Measurements from ENCODE around the gene DCHS1.

The DCHS1 gene

DNA sequence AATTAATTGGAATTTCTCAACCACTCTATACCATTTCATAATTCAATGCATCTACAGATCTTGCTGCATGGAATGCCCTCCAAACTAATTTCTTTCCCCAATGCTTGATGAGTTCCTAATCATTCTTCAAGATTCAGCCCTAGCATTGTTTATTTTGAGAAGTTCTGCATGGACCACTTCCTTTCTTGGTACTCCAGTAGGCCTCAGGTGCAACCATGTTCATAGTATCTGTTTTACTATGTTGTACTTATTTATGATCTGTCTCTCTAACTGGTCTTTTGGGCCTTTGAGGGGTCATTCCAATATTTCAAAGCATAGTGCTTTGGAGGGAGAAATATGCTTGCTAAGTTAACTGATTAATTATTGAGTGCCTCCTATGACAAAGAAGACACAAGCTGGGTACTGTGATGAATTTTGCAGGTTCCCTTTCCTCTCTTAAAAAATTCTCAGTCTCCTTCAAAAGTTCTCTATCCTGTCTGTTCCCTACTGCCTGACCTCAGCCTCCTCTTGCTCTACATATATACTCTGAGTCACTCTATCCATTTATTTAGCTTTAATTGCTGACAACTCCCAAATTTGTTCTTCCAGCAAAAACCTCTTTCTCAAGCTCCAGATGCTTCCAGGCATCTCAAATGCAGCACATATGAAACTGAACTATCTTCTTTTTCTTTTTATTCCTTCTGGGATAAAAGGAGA lies 18.1 kb upstream of the DCHS1 start:
- Histone ChIP-seq H3K36me3 (ENCODE audit: control insufficient read depth in 1 of 2, insufficient read depth in 2 of 2, low read length in 2 of 2) (no peaks in the 10 kb centered on the region), H3K27ac (ENCODE audit: low read depth, low read length) (no peak overlapping the region), H3K4me1 (ENCODE audit: control insufficient read depth in 1 of 2, insufficient read depth in 2 of 2, low read length in 2 of 2) (peaks cover 0 to 3% of the 10 kb centered on the region in 2 donors), H3K9me3 (ENCODE audit: control insufficient read depth in 1 of 2, low read length in 2 of 2) (no peaks in the 10 kb centered on the region), H3K4me3 (ENCODE audit: low read depth in 1 of 2, low read length in 2 of 2) (no peak overlapping the region), H3K9ac (ENCODE audit: low read depth in 1 of 2, low read length in 2 of 2) (no peak overlapping the region), H3K27me3 (ENCODE audit: control insufficient read depth in 1 of 2, insufficient read depth in 2 of 2, low read length in 2 of 2) (no peaks in the 10 kb centered on the region)

DNA sequence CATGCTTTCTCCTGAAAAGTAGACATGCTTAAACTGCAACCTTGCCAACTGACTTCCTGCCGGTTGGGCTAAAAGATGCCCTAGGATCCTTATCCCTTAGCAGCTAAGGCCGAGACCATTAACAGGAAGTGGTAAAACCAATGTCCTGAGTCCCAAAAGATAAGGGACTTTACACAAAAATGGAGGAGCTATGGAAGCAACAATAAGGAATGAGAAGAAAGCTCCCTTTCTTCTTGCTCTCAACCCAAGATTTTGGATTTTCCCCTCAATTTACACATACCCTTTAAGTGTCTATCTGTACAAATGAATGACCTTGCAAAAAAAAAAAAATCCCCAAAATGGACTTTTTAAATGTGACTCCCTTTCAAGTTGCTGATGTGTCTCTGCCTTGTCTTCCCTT lies 16.4 kb upstream of the DCHS1 start:
- Histone ChIP-seq H3K4me3 (ENCODE audit: low read depth in 1 of 2, low read length in 2 of 2) (no peak overlapping the region), H3K27ac (ENCODE audit: low read depth, low read length) (no peak overlapping the region), H3K4me1 (ENCODE audit: control insufficient read depth in 1 of 2, insufficient read depth in 2 of 2, low read length in 2 of 2) (peaks cover 0 to 3% of the 10 kb centered on the region in 2 donors), H3K27me3 (ENCODE audit: control insufficient read depth in 1 of 2, insufficient read depth in 2 of 2, low read length in 2 of 2) (no peaks in the 10 kb centered on the region), H3K9ac (ENCODE audit: low read depth in 1 of 2, low read length in 2 of 2) (no peak overlapping the region), H3K9me3 (ENCODE audit: control insufficient read depth in 1 of 2, low read length in 2 of 2) (no peaks in the 10 kb centered on the region), H3K36me3 (ENCODE audit: control insufficient read depth in 1 of 2, insufficient read depth in 2 of 2, low read length in 2 of 2) (no peaks in the 10 kb centered on the region)

DNA sequence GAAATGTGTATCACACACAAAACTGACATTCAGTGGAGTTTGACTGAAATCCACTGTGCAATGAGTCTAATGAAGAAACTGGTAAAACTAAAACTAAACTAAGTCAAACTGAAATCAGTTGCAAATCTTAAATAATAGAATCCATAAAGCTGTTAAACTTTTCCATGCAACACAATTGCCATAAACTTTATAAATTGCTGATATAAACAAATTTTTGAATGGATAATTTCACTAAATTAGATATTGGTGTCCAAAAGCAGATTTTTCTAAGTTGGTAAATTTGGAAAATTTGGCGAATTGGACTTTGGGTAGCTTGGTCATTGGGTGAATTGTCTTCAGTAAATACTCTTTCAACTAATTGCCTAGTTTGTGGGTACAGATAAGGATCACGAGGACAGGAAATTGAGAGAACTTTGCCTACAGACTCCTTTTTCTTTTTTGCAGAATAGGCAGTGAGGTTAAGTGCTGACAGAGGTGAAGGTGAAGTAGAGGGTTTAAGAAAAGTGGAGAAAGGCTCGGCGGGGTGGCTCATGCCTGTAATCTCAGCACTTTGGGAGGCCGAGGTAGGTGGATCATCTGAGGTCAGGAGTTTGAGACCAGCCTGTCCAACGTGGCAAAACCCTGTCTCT lies 14.7 kb upstream of the DCHS1 start:
- no peak overlapping the region for H3K4me3 ChIP-seq (ENCODE audit: low read depth in 1 of 2, low read length in 2 of 2)
- H3K36me3 ChIP-seq (ENCODE audit: control insufficient read depth in 1 of 2, insufficient read depth in 2 of 2, low read length in 2 of 2), result no peaks in the 10 kb centered on the region
- no peaks in the 10 kb centered on the region for H3K9me3 ChIP-seq (ENCODE audit: control insufficient read depth in 1 of 2, low read length in 2 of 2)
- no peaks in the 10 kb centered on the region for H3K27me3 ChIP-seq (ENCODE audit: control insufficient read depth in 1 of 2, insufficient read depth in 2 of 2, low read length in 2 of 2)
- no peak overlapping the region for H3K27ac ChIP-seq (ENCODE audit: low read depth, low read length)
- H3K4me1 ChIP-seq (ENCODE audit: control insufficient read depth in 1 of 2, insufficient read depth in 2 of 2, low read length in 2 of 2), result peaks cover 0 to 3% of the 10 kb centered on the region in 2 donors
- no peak overlapping the region for H3K9ac ChIP-seq (ENCODE audit: low read depth in 1 of 2, low read length in 2 of 2)

GRCh38 chr11:6667733-6668374 lies 12.2 kb upstream of the DCHS1 start:
- no peak overlapping the region for H3K4me3 ChIP-seq (ENCODE audit: low read depth in 1 of 2, low read length in 2 of 2)
- no peaks in the 10 kb centered on the region for H3K4me1 ChIP-seq (ENCODE audit: control insufficient read depth in 1 of 2, insufficient read depth in 2 of 2, low read length in 2 of 2)
- H3K36me3 ChIP-seq (ENCODE audit: control insufficient read depth in 1 of 2, insufficient read depth in 2 of 2, low read length in 2 of 2), result no peaks in the 10 kb centered on the region
- H3K27me3 ChIP-seq (ENCODE audit: control insufficient read depth in 1 of 2, insufficient read depth in 2 of 2, low read length in 2 of 2), result no peaks in the 10 kb centered on the region
- no peak overlapping the region for H3K27ac ChIP-seq (ENCODE audit: low read depth, low read length)
- H3K9ac ChIP-seq (ENCODE audit: low read depth in 1 of 2, low read length in 2 of 2), result no peak overlapping the region
- no peaks in the 10 kb centered on the region for H3K9me3 ChIP-seq (ENCODE audit: control insufficient read depth in 1 of 2, low read length in 2 of 2)

DNA sequence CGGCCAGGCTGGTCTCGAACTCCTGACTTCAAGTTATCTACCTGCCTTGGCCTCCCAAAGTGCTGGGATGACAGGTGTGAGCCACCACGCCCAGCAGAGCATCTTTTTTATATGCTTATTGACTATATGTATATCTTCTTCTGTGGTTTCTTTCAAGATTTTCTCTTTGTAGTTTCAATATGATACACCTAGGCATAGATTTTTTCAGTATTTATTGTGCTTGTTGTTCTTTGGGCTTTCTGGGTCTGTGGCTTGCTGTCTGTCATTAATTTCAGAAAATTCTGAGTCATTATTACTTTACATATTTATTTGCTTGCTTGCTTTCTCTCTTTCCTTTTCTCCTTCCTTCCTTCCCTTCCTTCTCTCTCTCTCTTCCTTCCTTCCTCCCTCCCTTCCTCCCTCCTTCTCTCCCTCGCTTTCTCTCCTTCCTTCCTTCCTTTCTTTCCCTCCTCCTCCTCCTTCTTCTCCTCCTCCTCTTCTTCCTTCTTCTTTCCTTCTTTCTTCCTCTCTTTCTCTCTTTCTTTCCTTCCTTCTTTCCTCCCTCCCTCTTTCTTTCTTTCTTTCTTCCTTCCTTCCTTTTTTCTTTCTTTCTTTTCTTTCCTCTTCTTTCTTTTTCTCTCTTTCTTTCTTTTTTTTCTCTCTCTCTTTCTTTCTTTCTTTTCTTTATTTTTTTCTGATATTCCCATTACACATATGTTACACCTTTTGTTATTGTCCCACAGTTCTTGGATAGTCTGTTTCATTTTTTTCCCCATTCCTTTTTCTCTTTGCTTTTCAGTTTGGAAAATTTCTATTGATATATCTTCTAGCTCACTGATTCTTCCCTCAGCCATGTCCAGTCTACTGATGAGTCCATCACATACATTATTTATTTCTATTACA lies 10.9 kb upstream of the DCHS1 start:
- Histone ChIP-seq H3K27ac (ENCODE audit: low read depth, low read length) (no peak overlapping the region), H3K27me3 (ENCODE audit: control insufficient read depth in 1 of 2, insufficient read depth in 2 of 2, low read length in 2 of 2) (no peaks in the 10 kb centered on the region), H3K4me3 (ENCODE audit: low read depth in 1 of 2, low read length in 2 of 2) (no peak overlapping the region), H3K9me3 (ENCODE audit: control insufficient read depth in 1 of 2, low read length in 2 of 2) (no peaks in the 10 kb centered on the region), H3K9ac (ENCODE audit: low read depth in 1 of 2, low read length in 2 of 2) (no peak overlapping the region), H3K4me1 (ENCODE audit: control insufficient read depth in 1 of 2, insufficient read depth in 2 of 2, low read length in 2 of 2) (no peaks in the 10 kb centered on the region), H3K36me3 (ENCODE audit: control insufficient read depth in 1 of 2, insufficient read depth in 2 of 2, low read length in 2 of 2) (no peaks in the 10 kb centered on the region)

DNA sequence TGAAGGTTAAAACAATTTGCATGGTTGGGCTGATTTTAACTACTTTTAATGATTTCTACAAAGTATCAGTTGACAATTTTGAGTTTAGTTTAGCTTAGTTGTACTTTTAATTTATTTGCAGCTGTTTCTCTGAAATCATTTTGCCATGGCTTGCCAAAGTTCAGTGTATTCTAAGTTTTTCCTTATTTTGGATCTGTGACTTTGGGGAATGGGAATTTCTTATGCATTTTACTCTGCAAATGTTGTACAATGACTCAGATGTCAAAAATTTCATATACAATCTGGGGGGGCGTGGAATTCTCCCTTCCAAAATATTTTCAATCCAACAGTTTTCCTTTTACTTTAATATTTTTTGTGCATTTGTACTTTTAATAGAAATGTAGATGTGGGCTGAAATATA lies 8.9 kb upstream of the DCHS1 start:
- H3K9ac ChIP-seq (ENCODE audit: low read depth in 1 of 2, low read length in 2 of 2), result no peak overlapping the region
- no peaks in the 10 kb centered on the region for H3K9me3 ChIP-seq (ENCODE audit: control insufficient read depth in 1 of 2, low read length in 2 of 2)
- H3K27ac ChIP-seq (ENCODE audit: low read depth, low read length), result no peak overlapping the region
- H3K4me3 ChIP-seq (ENCODE audit: low read depth in 1 of 2, low read length in 2 of 2), result no peak overlapping the region
- no peaks in the 10 kb centered on the region for H3K27me3 ChIP-seq (ENCODE audit: control insufficient read depth in 1 of 2, insufficient read depth in 2 of 2, low read length in 2 of 2)
- H3K4me1 ChIP-seq (ENCODE audit: control insufficient read depth in 1 of 2, insufficient read depth in 2 of 2, low read length in 2 of 2), result no peaks in the 10 kb centered on the region
- H3K36me3 ChIP-seq (ENCODE audit: control insufficient read depth in 1 of 2, insufficient read depth in 2 of 2, low read length in 2 of 2), result no peaks in the 10 kb centered on the region

- Histone ChIP-seq H3K36me3 (ENCODE audit: control insufficient read depth in 1 of 2, insufficient read depth in 2 of 2, low read length in 2 of 2) (no peaks in the 10 kb centered on the region), H3K4me3 (ENCODE audit: low read depth in 1 of 2, low read length in 2 of 2) (no peak overlapping the region), H3K27me3 (ENCODE audit: control insufficient read depth in 1 of 2, insufficient read depth in 2 of 2, low read length in 2 of 2) (no peaks in the 10 kb centered on the region), H3K9me3 (ENCODE audit: control insufficient read depth in 1 of 2, low read length in 2 of 2) (no peaks in the 10 kb centered on the region), H3K4me1 (ENCODE audit: control insufficient read depth in 1 of 2, insufficient read depth in 2 of 2, low read length in 2 of 2) (no peaks in the 10 kb centered on the region), H3K9ac (ENCODE audit: low read depth in 1 of 2, low read length in 2 of 2) (no peak overlapping the region), H3K27ac (ENCODE audit: low read depth, low read length) (no peak overlapping the region)
Measured at GRCh38 chr11:6663794-6664469, 8.3 kb upstream of the DCHS1 start.

GRCh38 chr11:6660712-6661111 lies 5.1 kb upstream of the DCHS1 start:
- Histone ChIP-seq H3K9ac (ENCODE audit: low read depth in 1 of 2, low read length in 2 of 2) (no peak overlapping the region), H3K27me3 (ENCODE audit: control insufficient read depth in 1 of 2, insufficient read depth in 2 of 2, low read length in 2 of 2) (peaks cover 11 to 19% of the 10 kb centered on the region in 2 donors), H3K27ac (ENCODE audit: low read depth, low read length) (no peak overlapping the region), H3K9me3 (ENCODE audit: control insufficient read depth in 1 of 2, low read length in 2 of 2) (no peaks in the 10 kb centered on the region), H3K36me3 (ENCODE audit: control insufficient read depth in 1 of 2, insufficient read depth in 2 of 2, low read length in 2 of 2) (no peaks in the 10 kb centered on the region), H3K4me3 (ENCODE audit: low read depth in 1 of 2, low read length in 2 of 2) (no peak overlapping the region), H3K4me1 (ENCODE audit: control insufficient read depth in 1 of 2, insufficient read depth in 2 of 2, low read length in 2 of 2) (no peaks in the 10 kb centered on the region)

DNA sequence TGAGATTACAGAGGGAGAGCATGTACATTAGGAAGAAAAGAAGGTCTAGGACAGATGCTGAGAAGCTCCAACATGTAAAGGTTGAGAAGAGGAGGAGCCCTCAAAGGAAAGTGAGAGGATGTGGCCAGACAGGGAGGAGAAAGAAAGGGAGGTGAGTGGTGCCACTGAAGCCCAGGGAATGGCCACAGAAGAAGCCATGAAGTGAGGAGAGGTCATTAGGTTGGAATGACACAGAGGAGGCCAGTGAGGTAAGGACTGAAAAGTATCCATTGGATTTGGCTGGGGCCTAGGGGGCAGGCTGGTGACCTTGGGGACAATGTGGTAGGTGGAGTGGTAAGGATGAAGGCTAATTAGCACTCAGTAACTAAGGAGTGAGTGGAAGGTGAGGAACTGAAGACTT lies 3.0 kb upstream of the DCHS1 start:
- peaks cover 22 to 33% of the 10 kb centered on the region in 2 donors for H3K27me3 ChIP-seq (ENCODE audit: control insufficient read depth in 1 of 2, insufficient read depth in 2 of 2, low read length in 2 of 2)
- H3K27ac ChIP-seq (ENCODE audit: low read depth, low read length), result no peak overlapping the region
- H3K36me3 ChIP-seq (ENCODE audit: control insufficient read depth in 1 of 2, insufficient read depth in 2 of 2, low read length in 2 of 2), result no peaks in the 10 kb centered on the region
- no peak overlapping the region for H3K4me3 ChIP-seq (ENCODE audit: low read depth in 1 of 2, low read length in 2 of 2)
- no peaks in the 10 kb centered on the region for H3K9me3 ChIP-seq (ENCODE audit: control insufficient read depth in 1 of 2, low read length in 2 of 2)
- no peak overlapping the region for H3K9ac ChIP-seq (ENCODE audit: low read depth in 1 of 2, low read length in 2 of 2)
- H3K4me1 ChIP-seq (ENCODE audit: control insufficient read depth in 1 of 2, insufficient read depth in 2 of 2, low read length in 2 of 2), result no peaks in the 10 kb centered on the region

Data from duodenal mucosa (tissue), 2 donors.